GM18511 (cell line): Measurements from ENCODE around the gene ZNF557.

Experiments
- ATAC-seq: cut with Tn5 transposase; IDR thresholded peaks from one replicate; pipeline ENCODE4 v1.9.1; 2021; ENCODE audit warnings: mild to moderate bottlenecking, moderate library complexity; ENCODE audit not compliant: unreplicated experiment

Gene ZNF557

GRCh38 chr19:7074705-7075282 lies 5.3 kb downstream of the ZNF557 start:
- ATAC-seq: no peak

- no peak for ATAC-seq
These were observed 6.6 kb downstream of the ZNF557 start for GRCh38 chr19:7076151-7076550.

GRCh38 chr19:7078008-7078407 lies 8.5 kb downstream of the ZNF557 start:
- no peak for ATAC-seq

- ATAC-seq: no peak
These were observed 13.8 kb downstream of the ZNF557 start for GRCh38 chr19:7083076-7083956.

GRCh38 chr19:7088999-7089398 lies 19.5 kb downstream of the ZNF557 start:
- ATAC-seq: no peak

- ATAC-seq: no peak
These were observed 28.6 kb downstream of the ZNF557 start for GRCh38 chr19:7098096-7098495.

- peak; percentile 84 for ATAC-seq
These were observed 29.4 kb downstream of the ZNF557 start for GRCh38 chr19:7098701-7099596.

GRCh38 chr19:7099597-7099921 lies 30.1 kb downstream of the ZNF557 start:
- no peak for ATAC-seq

GRCh38 chr19:7101498-7102253 lies 32.2 kb downstream of the ZNF557 start:
- no peak for ATAC-seq

GRCh38 chr19:7104747-7105447 lies 35.4 kb downstream of the ZNF557 start:
- no peak for ATAC-seq

- ATAC-seq: no peak
These were observed 37.5 kb downstream of the ZNF557 start for GRCh38 chr19:7106711-7107657.

- ATAC-seq: no peak
These were observed 40.3 kb downstream of the ZNF557 start for GRCh38 chr19:7109678-7110289.

- ATAC-seq: no peak
These were observed 43.2 kb downstream of the ZNF557 start for GRCh38 chr19:7112675-7113074.

GRCh38 chr19:7113233-7113632 lies 43.7 kb downstream of the ZNF557 start:
- ATAC-seq: no peak

- ATAC-seq: no peak
These were observed 46.2 kb downstream of the ZNF557 start for GRCh38 chr19:7115721-7116120.

GRCh38 chr19:7117248-7117647 lies 47.7 kb downstream of the ZNF557 start:
- ATAC-seq: no peak

- no peak for ATAC-seq
These were observed 50.1 kb downstream of the ZNF557 start for GRCh38 chr19:7119582-7119981.

- ATAC-seq: no peak
These were observed 51.0 kb downstream of the ZNF557 start for GRCh38 chr19:7120499-7120898.

- ATAC-seq: no peak
These were observed 53.2 kb downstream of the ZNF557 start for GRCh38 chr19:7122701-7123100.
